Spleen (tissue), 7 donors: Measurements from ENCODE around the gene SCP2.

Experiments
- CTCF ChIP-seq, 11 experiments: fragments of 200-600 bp in 7 of 11; fragments of 450-650 bp in 4 of 11; sonication (generic) in 4 of 11; IDR thresholded peaks in 8 of 11; conservative IDR thresholded peaks in 3 of 11; 1 replicate in 7 of 11; 2 replicates in 4 of 11; pipeline versions ENCODE4 v1.4.0 to v1.8.0; 2016 to 2021; ENCODE audit warnings: antibody characterized with exemption in 11 of 11, inconsistent platforms in 4 of 11, mild to moderate bottlenecking in 1 of 11
- POLR2A ChIP-seq, 3 donors: fragments of 450-650 bp; IDR thresholded peaks; one replicate each; pipeline ENCODE4 v1.5.1; 2017; ENCODE audit warnings: antibody characterized with exemption in 3 of 3, mild to moderate bottlenecking in 1 of 3
- donor health status: DM: no; HTN: no; CAD: no; lungs with moderate emphysema.
- donor health status: DM: no; HTN: no; CAD: no.
- donor health status: DM: no; HTN: no; CAD: no.

- TF ChIP-seq POLR2A (IDR thresholded peaks at IDR 0.05) (no peak), CTCF (IDR thresholded peaks at IDR 0.05 in 8 of 11, conservative IDR thresholded peaks at IDR 0.05 in 3 of 11) (no peak)
These were observed 9.9 kb upstream of the SCP2 start for GRCh38 chr1:52917156-52917555.
